Stimulated activated CD8-positive, alpha-beta memory T cell treated with anti-CD3 and anti-CD28 coated beads, Interleukin-12 subunit alpha, Interleukin-12 subunit beta, amount 100 ng/mL, for 24 hours (primary cell): ENCODE results near the gene TBX3.
"Not testable (repeated sequence)": the region's sequence is repeated elsewhere in the genome, so short reads cannot be mapped to it uniquely, and the experiment has no call there.

Experiments used
- DNase-seq: peaks from one replicate; pipeline ENCODE4 v3.0.0-alpha.2; 2020; ENCODE audit errors: extremely low read depth

The TBX3 gene

GRCh38 chr12:114684098-114684869 lies at the start of gene TBX3:
TBX3 (minus strand) TSS chr12:114684175; CDS start chr12:114683200, 975 bp downstream.
- peak; percentile 7 for DNase-seq

DNA sequence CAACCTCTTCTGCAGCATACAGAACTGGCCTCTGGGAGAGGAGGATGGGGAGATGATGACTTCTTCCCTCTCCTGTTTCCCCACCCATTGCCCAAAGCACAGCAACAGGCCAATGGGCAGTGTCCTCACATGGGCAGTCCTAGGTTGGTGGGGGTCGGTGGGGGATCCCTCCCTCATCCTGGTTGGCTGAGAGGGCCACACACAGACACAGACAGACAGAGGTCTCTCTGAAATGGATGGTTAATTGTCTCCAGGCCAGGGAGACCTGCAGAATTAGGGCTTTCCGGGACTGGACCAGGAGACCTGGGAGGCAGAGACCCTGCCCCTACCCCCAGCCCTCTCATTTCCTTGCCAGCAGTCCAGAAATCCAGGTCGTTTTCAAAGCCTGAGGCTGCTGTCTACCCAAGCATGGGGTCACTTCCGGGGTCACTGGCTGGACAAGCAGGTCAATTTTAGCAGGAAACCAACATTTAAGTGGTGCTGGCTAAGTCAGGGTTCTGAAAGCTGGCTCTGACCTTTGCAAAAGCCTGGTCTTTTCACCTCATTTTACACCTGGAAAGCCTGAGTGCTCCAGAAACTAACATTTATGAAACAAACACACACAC lies 48.6 kb upstream of the TBX3 start:
- DNase-seq = no peak

GRCh38 chr12:114729731-114730130 lies 45.8 kb upstream of the TBX3 start:
- no peak for DNase-seq

DNA sequence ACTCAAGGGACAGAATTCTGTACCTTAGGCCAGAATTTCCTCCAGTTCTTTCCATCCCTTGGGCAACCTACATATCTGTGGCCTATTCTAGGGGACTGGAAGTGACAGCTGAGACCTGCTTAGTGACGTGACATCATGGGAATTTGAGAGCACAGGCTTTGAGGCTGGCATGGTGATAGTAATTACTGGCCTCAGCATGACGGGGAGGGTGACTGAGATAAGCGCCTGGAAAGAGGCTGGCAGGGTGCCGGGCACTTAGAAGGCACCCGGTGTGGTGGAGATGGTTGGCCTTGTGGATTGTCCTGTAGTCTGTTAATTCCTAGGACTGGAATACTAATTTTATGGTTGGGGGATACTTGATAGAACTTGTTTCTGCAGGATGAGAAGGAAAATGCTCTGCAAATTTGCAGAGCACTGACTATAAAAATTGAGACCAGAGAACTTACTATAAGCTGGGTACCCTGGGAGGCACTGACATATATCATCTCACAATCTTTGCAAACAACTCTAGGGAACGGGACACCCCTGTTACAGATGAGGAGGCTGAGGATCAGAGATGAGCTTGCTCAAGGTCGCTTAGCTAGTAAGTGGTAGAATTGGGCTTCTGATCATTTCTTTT lies 42.2 kb upstream of the TBX3 start:
- no peak for DNase-seq

DNA sequence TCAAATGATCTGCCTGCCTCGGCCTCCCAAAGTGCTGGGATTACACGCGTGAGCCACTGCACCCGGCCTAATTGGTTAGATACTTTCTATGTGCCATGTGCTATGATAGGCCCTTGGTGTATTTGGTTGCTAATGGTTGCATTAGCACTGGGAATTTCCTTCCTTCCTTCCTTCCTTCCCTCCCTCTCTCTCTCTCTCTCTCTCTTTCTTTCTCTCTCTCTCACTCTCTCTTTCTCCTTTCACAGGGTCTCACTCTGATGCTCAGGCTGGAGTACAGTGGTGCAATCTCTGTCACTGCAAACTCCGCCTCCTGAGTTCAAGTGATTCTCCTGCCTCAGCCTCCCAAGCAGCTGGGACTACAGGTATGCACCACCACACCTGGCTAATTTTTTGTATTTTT lies 38.2 kb upstream of the TBX3 start:
- not testable (repeated sequence) for DNase-seq

DNA sequence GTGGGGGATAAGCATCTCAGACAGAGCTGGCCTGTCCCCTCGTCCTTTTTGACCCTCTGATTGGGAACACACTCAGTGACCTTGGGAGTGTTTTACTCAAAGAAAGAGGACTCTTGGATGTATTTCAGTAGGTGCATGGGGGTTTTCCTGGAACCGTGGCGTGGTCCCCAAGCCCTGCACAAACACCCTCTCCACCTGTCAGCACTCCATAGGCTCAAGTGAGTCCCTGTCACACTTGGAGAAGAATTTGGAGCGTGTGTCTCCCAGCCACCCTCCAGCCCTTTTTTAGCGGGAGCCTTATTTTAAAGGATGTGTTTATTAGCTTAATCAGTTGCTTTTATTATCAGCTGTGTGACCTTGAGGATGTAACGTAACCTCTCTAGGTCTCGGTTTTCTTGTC lies 37.3 kb upstream of the TBX3 start:
- DNase-seq = no peak

- no peak for DNase-seq
These were observed 29.7 kb upstream of the TBX3 start for GRCh38 chr12:114713466-114714215.

- DNase-seq = no peak
These were observed 27.7 kb upstream of the TBX3 start for GRCh38 chr12:114711689-114712152.

DNA sequence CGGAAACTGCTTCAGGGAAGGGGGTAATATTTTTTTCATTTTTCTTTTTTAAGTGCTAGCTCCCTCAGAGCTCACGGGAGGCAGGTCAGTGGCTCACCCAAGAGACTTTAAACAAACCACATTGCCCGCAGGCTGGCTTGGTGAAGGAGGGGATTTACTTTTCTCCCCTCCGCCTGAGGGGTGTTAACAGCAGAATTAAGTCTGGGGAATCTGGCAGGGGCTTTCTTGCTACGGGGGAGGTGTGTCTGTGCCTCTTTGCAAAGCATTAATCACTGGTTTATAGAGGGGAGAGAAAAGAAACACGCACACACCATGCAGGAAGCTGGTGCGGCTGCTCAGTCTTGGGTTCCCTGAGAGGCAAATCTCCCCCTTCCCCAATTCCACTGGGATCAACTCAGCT lies 26.2 kb upstream of the TBX3 start:
- DNase-seq = no peak

DNA sequence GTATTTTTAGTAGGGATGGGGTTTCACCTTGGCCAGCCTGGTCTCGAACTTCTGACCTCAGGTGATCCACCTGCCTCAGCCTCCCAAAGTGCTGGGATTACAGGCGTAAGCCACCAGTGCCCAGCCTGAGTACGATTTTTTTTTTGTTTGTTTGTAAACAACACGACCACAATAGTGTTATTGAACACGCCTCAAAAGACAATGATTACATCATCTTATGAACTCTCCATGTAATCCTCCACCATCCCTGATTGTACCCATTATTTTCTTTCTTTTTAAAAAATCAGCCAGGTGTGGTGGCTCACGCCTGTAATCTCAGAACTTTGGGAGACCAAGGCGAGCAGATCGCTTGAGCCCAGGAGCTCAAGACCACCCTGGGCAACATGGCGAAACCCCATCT lies 25.1 kb upstream of the TBX3 start:
- no peak for DNase-seq

- DNase-seq = not testable (repeated sequence)
These were observed 24.6 kb upstream of the TBX3 start for GRCh38 chr12:114708598-114708997.

DNA sequence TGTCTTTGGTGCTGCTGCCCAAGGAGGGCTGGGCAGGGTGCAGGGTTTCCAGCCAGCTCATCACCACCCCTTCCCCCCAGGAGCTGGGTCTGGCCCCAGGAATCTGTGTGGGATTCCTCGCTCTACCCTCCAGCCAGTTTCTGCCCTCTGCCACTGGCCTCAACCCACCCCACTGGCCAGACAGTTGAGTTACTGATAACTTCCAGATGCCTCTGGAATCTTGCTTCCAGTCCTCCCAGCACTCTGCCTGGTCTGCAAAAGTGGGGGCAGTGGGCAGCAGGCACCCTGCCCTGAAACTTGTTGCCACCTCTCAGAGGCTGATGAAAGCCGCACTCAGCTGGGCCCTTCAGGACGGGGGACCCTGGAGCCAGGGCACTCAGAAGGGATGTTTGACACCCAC lies 20.1 kb upstream of the TBX3 start:
- DNase-seq = no peak

GRCh38 chr12:114703060-114703493 lies 19.1 kb upstream of the TBX3 start:
- DNase-seq = no peak

GRCh38 chr12:114702462-114702861 lies 18.5 kb upstream of the TBX3 start:
- DNase-seq = no peak

GRCh38 chr12:114701553-114701952 lies 17.6 kb upstream of the TBX3 start:
- no peak for DNase-seq

DNA sequence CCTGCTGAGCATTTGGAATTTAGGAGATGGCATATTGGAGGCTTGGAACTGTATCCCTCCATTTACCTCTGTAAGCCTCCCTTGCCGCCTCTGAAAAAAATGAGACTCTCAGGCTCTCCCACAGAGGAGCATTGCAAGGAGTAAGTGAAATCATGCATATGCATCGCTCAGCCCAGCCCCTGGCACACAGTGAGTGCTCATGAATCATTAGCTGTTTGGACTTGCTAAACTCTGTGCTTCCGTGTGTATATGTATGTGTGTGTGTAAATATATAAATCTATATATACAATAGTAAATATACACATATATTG lies 17.1 kb upstream of the TBX3 start:
- DNase-seq = no peak

GRCh38 chr12:114700392-114701103 lies 16.6 kb upstream of the TBX3 start:
- DNase-seq = no peak

DNA sequence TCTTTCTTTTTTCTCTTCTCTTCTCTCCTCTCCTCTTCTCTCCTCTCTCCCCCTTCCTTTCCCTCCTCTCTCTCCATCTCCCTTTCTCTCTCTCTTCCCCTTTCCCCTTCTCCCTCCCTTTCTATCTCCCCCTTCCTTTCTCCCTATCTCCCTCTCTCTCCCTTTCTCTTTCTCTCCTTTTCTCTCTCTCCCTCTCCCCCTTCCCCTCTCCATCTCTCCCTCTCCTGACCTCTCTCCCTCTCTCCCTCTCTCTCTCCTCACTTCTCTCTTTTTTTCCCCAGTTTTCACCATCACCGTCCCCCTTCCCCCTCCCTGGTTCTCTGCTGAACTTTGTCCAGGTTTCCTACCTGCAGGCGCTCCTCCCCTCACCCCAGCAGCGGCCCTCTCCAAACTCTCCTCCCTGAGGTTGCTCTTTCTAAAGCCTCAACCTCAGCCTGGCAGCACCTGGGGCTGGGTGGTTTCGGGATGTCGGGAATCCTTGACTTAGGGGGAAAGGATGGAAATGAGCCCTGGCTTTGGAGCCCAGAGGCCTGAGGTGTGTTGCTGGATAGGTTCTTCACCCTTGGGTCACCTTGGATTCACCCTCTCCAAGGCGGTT lies 14.7 kb upstream of the TBX3 start:
- DNase-seq = no peak

- DNase-seq = no peak
These were observed 14.0 kb upstream of the TBX3 start for GRCh38 chr12:114697741-114698565.

GRCh38 chr12:114697243-114697716 lies 13.3 kb upstream of the TBX3 start:
- DNase-seq = no peak
